ENCODE results near the gene KCNIP3.

DNA sequence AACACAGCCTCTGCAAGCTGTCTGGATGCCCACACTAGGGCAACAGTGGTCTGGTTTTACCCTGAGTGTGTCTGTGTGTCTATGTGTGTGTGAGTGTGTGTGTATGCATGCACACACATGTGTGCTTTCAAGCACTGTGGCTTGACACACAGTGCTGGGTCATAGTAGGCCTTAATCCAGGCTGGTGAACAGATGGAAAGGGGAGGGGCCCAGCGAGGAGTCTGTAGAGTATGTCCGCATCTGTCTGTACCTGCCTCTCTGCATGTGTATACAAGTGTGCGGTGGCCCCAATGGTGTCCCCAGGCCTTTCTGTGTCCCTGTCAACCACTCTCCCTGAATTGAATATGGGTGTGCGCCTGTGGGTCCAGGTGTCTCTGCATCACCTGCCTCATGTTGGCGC lies 9.3 kb upstream of the KCNIP3 start:
- TF ChIP-seq, protein P1, sequence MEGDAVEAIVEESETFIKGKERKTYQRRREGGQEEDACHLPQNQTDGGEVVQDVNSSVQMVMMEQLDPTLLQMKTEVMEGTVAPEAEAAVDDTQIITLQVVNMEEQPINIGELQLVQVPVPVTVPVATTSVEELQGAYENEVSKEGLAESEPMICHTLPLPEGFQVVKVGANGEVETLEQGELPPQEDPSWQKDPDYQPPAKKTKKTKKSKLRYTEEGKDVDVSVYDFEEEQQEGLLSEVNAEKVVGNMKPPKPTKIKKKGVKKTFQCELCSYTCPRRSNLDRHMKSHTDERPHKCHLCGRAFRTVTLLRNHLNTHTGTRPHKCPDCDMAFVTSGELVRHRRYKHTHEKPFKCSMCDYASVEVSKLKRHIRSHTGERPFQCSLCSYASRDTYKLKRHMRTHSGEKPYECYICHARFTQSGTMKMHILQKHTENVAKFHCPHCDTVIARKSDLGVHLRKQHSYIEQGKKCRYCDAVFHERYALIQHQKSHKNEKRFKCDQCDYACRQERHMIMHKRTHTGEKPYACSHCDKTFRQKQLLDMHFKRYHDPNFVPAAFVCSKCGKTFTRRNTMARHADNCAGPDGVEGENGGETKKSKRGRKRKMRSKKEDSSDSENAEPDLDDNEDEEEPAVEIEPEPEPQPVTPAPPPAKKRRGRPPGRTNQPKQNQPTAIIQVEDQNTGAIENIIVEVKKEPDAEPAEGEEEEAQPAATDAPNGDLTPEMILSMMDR (IDR thresholded peaks at IDR 0.05), result no peak
- no peak for TF ChIP-seq POLR2A (IDR thresholded peaks at IDR 0.05)

Data from body of pancreas (tissue), 4 donors.